Esophagus mucosa (tissue), 1 donor: ENCODE results near the gene PTGDR2. TPM values are rescaled to one million over a fixed set of nuclear protein-coding genes. Genes with fewer than 3 reads are reported as not detected.
"Not testable (repeated sequence)": the region's sequence is repeated elsewhere in the genome, so short reads cannot be mapped to it uniquely, and the experiment has no call there.

Source experiments
- ATAC-seq: fragments of 200-7000 bp; cut with Tn5 transposase; one replicate; pipeline ENCODE4 v1.9.1; 2020
- total RNA-seq: library from RNA; stranded (reverse); gene quantifications from one replicate; pipeline ENCODE4 v1.2.4, GENCODE V29; 2023
- donor health status: DM: yes; HTN: yes; CAD: no.

Gene PTGDR2
- total RNA-seq, 1 donor from 2014 or later, result 0.12 TPM

DNA sequence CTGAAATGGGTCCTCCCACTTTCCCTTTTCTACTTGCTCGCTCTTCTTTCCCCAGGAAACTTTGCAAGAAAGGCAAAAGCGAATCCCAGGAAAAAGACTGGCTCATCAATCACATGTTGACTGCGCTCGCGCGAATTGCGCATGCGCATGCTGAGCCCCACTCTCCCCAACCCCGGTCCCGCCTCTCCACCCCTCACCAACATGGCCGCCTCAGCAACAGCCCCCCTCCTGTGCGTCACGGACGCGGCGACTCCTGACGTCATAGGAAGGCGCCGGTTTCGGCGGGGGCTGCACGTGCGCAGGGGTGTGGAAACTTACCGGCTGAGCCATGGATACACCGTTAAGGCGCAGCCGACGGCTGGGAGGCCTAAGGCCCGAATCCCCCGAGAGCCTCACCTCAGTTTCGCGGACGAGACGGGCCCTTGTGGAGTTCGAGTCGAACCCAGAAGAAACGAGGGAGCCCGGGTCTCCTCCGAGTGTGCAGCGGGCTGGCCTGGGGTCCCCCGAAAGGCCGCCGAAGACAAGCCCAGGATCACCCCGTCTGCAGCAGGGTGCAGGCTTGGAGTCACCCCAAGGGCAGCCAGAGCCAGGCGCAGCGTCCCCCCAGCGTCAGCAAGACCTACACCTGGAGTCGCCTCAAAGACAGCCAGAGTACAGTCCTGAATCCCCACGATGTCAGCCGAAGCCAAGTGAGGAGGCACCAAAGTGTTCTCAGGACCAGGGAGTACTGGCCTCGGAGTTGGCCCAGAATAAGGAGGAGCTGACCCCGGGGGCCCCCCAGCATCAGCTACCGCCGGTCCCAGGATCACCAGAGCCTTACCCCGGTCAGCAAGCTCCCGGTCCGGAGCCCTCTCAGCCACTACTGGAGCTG lies 13.7 kb downstream of the PTGDR2 start, which contains the start of gene CCDC86:
TSS of gene CCDC86 (plus strand) at position 317 of the 871 bp plus-strand sequence. CDS start at position 329, 12 bp downstream.
- peak; percentile 96 for ATAC-seq

GRCh38 chr11:60840470-60841430 lies 15.0 kb downstream of the PTGDR2 start:
- no peak for ATAC-seq

DNA sequence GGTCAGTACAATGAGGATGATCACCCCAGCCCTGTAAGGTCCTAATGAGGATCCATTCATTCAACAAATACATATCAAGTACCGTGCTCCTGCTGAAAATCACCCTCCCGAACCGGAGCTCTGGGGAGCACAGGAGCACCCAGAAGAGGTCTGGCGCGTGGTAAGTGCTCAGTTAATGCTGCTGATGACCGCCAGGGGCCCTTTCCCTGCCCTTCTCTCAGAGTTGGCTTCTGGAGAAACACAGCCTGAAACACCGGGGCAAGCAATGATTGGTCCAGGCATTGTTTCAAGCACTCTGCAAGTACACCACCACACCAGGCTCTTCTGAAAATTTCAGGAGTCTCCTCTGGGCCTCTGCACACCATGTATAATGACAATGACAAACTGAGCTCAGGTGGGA lies 17.6 kb downstream of the PTGDR2 start:
- no peak for ATAC-seq

- no peak for ATAC-seq
Measured at GRCh38 chr11:60836866-60837515, 18.8 kb downstream of the PTGDR2 start.

DNA sequence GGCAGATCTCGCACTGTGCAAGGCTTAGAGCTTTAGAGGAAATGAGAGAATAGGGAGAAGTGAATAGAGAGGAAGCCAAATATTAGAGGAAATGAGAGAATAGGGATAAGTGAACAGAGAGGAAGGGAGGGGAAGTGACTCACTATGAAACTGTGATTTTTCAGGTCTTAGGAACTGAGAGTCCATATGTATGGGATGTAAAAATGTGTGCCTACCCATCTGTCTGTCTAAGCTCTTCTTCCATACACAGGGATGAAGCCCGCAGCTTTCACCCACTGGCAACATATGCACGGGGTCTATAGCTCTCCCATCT lies 20.3 kb downstream of the PTGDR2 start:
- no peak for ATAC-seq

DNA sequence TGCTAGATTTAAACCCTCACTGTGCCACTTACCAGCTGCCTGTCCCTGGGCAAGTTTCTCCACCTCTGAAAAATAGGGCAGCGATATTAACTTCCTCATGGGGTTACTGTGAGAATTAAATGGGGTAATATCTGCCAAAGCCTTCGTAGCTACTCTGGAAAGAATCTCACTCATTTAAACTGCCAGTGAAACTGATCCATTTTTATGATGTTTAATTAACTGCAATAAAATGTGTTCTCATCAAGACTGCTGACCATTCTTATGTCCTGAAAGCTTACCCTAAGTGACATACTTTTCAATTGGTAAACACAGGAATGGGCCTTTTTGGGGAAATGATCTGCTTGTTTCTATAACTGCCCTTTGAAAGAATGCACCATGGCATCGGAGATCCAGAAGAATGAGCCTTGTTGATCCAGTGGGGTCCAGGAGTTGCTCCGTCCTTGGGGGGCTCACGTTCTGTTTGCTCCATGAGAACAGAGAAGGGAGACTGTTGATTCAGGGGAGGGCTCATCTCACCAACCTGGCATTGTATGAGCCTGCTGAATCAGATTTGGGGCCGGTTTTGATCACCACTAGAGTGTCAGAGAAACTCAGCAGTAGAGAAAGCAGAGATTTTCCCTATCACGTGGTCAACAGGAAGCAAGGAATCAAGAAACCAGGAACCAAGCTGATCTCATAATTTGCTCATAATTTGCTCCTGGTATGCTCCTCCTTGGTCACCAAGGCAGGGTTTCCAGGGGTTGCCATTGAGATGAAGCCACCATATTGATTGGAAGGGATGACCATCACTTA lies 20.8 kb downstream of the PTGDR2 start:
- no peak for ATAC-seq

- ATAC-seq, result no peak
Measured at GRCh38 chr11:60831501-60832079, 24.2 kb downstream of the PTGDR2 start.

GRCh38 chr11:60831143-60831500 lies 24.6 kb downstream of the PTGDR2 start:
- peak; percentile 93 for ATAC-seq

GRCh38 chr11:60830478-60831142 lies 25.1 kb downstream of the PTGDR2 start:
- peak; percentile 73 for ATAC-seq

DNA sequence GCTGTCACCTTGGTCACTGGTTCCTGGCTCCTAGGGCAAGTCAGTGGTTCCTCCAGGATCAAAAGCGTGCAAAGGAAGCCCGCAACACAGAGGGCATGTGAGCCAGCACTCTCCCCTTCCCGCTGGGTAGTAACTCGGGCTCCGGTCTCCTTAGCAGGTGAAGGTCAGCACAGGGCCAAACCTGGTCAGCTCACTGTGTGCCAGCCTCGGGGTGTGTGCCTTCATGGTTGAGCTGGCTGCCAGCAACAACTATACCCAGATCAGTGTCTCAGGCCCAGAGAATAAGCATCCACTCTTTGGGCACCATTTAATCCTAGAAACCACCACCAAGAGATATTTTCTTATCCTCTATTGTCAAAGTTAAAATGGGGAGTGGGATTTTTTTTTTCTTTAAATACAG lies 30.0 kb downstream of the PTGDR2 start:
- ATAC-seq, result no peak

DNA sequence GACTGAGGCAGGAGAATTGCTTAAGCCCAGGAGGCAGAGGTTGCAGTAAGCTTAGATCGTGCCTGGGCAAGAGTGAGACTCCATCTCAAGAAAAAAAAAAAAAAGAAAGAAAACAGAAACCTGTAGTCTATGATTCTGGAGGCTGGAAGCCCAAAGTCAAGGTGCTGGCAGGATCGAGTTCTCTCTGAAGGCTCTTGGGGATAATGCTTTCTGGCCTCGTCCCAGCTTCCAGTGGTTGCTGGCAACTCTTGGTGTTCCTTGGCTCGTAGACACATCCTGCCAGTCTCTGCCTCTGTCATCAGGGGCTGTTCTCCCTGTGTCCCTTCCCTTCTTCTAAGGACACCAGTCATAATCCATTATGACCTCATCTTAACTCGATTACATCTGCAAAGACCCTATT lies 30.6 kb downstream of the PTGDR2 start:
- no peak for ATAC-seq

- ATAC-seq, result not testable (repeated sequence)
Measured at GRCh38 chr11:60823745-60824306, 31.9 kb downstream of the PTGDR2 start.

DNA sequence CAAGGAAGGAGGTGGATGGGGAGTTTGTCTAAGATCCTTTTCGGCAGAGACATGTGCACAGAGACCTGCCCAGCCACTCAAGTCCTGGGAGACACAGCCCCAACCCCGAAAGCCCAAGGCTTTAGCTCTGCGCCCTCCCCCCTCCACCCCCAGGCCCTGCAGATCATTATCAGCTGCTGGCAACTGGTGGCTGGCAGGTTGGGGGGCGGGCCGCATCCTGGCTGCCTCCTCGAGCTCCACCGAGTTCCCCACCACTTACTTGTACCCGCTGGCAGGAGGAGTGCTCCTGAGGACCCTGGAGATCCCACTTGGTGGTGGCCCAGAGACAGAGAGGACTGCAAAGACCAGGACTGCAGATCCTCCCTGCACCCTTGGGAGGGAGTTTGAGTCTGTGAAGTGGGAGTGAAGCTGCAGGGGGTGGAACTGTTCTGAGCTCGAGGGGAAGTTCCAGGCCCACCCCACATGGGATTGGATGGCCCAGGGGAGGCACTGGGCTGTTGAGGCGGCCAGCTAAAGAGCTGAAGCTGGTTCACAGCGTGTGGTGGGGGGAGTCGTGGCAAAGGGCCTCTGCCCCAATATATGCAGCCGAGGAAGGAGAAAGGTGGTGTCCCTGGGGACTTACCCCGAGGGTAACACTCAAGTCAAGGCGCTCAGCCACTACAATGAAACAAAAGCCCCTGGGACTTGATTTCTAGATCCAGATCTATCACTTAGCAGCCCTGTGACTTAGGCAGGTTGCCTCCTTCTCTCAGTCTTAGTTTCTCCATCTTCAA lies 33.7 kb downstream of the PTGDR2 start:
- no peak for ATAC-seq

DNA sequence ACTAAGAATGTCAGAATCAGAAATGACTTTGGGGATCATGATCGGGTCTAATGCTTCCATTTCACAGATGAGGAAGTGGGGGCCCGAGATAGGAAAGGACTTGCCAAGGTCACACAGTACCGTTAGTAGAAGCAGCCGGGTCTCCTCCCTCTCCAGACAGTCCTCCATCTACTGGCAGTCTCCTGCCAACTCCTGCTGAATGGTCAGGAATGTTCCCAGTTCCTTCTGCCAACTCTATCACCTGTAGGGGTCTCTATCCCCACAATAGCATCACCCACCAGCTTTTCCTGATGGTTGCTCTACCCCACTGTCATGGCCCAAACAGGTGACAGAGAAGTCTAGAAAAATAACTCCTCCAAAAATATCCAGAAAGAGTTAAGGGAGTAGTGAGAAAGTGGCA lies 37.7 kb downstream of the PTGDR2 start:
- ATAC-seq, result no peak

DNA sequence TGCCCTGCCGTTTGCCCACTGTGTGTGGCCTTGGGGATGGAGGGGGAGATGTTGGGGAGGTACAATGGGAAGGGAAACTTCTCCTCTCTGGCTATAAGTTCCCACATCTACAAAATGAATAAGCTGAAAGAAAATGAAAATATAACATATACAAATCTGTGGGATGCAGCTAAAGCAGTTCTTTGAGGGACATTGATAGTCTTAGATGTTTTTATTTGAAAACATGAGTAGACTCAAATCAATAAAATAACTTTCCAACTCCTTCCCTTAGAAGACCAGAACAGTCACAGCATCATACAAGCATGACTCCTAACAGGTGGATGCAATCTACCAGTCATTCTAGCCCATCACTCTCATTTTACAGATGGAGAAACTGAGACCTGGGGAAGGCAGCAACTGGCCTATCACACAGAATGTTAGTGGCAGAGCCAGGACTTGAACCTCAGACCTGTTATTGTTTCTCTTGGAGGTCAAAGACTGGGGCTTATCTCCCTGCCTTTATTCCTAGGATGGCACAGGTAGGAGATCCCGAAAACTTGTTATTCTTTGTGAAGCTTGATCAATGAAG lies 39.1 kb downstream of the PTGDR2 start:
- ATAC-seq, result no peak

- no peak for ATAC-seq
Measured at GRCh38 chr11:60814112-60814511, 41.6 kb downstream of the PTGDR2 start.

DNA sequence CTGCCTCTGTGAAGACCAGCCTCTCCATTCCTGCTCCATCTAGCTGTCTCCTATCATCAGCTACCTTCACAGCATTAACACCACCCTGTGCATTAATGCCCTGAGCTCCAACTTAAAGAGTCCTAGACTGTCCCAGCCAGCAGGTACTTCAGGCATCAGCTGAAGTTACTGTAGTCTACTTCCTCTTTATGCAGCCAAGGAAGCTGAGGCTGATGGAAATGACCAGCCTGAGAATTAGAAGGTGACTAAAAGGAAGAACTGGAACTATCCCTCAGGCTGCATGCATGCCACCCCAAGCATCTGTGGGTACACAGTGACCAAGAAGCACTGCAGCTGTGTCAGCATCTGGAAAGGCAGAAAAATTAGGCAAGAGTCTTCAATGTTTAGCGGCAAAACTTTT lies 42.4 kb downstream of the PTGDR2 start:
- no peak for ATAC-seq

DNA sequence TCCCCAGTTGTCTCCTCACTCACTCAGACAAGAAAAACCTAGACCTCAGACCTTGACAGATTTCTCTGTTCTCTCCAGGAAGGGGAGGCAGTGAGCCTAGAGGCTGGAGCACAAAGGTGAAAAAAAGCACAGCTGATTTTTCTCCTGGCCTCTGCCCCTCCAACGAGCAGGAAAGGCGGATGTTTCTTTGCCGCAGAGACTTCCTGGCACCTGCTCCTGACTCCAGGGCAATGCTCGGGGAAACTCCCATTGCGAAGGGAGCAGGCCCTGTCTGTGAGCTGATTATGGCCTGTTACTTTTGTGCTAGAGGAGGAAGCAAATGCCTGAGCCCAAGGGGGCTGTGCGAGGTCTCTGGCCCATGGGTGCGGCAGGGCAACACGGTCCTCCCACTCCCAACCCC lies 45.2 kb downstream of the PTGDR2 start:
- ATAC-seq, result no peak

- no peak for ATAC-seq
Measured at GRCh38 chr11:60810151-60810550, 45.6 kb downstream of the PTGDR2 start.

DNA sequence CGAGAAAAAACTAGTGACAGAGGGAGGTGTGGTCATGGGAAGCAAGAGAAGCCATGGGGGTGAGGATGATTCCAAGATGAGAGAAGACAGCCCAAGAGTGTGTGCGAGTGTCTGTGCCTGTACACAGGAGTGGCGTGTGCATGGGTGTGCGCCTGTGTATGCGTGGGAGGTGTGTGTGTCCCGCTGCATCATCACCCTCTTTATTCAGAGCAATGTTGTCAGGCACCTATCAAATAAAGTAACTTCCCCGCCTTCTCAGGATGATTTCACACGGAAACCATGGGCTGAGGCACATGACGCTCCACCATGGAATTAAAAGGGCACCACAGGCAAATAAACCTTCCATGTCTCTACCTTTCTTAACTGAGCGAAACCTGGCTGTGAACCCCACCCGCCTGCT lies 46.1 kb downstream of the PTGDR2 start:
- ATAC-seq, result no peak
